Measurements from ENCODE around the gene METTL18. TPM values are rescaled to one million over a fixed set of nuclear protein-coding genes. Genes with fewer than 3 reads are reported as not detected.

Gene METTL18
- total RNA-seq, 1 donor from 2014 or later = 6.2 TPM

GRCh38 chr1:169833179-169833901 lies 38.6 kb upstream of the METTL18 start:
- H3K9me3 Mint-ChIP-seq (ENCODE audit: unreplicated experiment) = no peaks in the 10 kb centered on the region
- no peak overlapping the region for H3K27ac Mint-ChIP-seq (ENCODE audit: unreplicated experiment)
- DNase-seq (ENCODE audit: extremely low spot score, unreplicated experiment) = no peak
- H3K4me3 Mint-ChIP-seq (ENCODE audit: unreplicated experiment) = no peak overlapping the region
- no peaks in the 10 kb centered on the region for H3K27me3 Mint-ChIP-seq (ENCODE audit: unreplicated experiment)
- TF ChIP-seq, protein P1, sequence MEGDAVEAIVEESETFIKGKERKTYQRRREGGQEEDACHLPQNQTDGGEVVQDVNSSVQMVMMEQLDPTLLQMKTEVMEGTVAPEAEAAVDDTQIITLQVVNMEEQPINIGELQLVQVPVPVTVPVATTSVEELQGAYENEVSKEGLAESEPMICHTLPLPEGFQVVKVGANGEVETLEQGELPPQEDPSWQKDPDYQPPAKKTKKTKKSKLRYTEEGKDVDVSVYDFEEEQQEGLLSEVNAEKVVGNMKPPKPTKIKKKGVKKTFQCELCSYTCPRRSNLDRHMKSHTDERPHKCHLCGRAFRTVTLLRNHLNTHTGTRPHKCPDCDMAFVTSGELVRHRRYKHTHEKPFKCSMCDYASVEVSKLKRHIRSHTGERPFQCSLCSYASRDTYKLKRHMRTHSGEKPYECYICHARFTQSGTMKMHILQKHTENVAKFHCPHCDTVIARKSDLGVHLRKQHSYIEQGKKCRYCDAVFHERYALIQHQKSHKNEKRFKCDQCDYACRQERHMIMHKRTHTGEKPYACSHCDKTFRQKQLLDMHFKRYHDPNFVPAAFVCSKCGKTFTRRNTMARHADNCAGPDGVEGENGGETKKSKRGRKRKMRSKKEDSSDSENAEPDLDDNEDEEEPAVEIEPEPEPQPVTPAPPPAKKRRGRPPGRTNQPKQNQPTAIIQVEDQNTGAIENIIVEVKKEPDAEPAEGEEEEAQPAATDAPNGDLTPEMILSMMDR (IDR thresholded peaks at IDR 0.05) = no peak
- peaks cover 26% of the 10 kb centered on the region for H3K36me3 Mint-ChIP-seq (ENCODE audit: unreplicated experiment)
- peaks cover 7% of the 10 kb centered on the region for H3K4me1 Mint-ChIP-seq (ENCODE audit: unreplicated experiment)

GRCh38 chr1:169829671-169830070 lies 35.0 kb upstream of the METTL18 start:
- no peak overlapping the region for H3K27ac Mint-ChIP-seq (ENCODE audit: unreplicated experiment)
- no peaks in the 10 kb centered on the region for H3K9me3 Mint-ChIP-seq (ENCODE audit: unreplicated experiment)
- no peaks in the 10 kb centered on the region for H3K27me3 Mint-ChIP-seq (ENCODE audit: unreplicated experiment)
- TF ChIP-seq, protein P1 (IDR thresholded peaks at IDR 0.05) = no peak
- DNase-seq (ENCODE audit: extremely low spot score, unreplicated experiment) = no peak
- H3K4me3 Mint-ChIP-seq (ENCODE audit: unreplicated experiment) = no peak overlapping the region
- peaks cover 17% of the 10 kb centered on the region for H3K36me3 Mint-ChIP-seq (ENCODE audit: unreplicated experiment)
- H3K4me1 Mint-ChIP-seq (ENCODE audit: unreplicated experiment) = no peaks in the 10 kb centered on the region

DNA sequence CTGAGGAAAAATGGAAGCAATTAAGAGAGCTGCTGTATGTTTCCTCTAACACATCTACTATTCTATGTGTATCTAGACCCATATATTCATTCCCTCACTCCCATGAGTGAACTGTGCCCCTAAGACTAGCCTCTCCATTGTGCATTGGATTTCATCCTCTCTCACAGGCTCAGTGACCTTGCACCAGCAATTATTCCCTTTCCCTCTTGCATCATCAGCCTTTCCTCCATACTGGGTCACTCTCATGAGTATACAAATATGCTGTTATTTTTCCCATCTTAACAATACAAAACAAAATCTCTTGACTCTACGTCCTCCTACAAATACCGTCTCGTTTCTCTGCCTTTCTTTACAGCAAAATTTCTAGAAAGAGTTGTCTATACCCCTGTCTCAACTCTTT lies 29.4 kb upstream of the METTL18 start:
- no peak for DNase-seq (ENCODE audit: extremely low spot score, unreplicated experiment)
- H3K27ac Mint-ChIP-seq (ENCODE audit: unreplicated experiment) = no peak overlapping the region
- TF ChIP-seq, protein P1 (IDR thresholded peaks at IDR 0.05) = no peak
- H3K4me1 Mint-ChIP-seq (ENCODE audit: unreplicated experiment) = no peaks in the 10 kb centered on the region
- H3K4me3 Mint-ChIP-seq (ENCODE audit: unreplicated experiment) = no peak overlapping the region
- no peaks in the 10 kb centered on the region for H3K9me3 Mint-ChIP-seq (ENCODE audit: unreplicated experiment)
- H3K27me3 Mint-ChIP-seq (ENCODE audit: unreplicated experiment) = no peaks in the 10 kb centered on the region
- peaks cover 17% of the 10 kb centered on the region for H3K36me3 Mint-ChIP-seq (ENCODE audit: unreplicated experiment)

DNA sequence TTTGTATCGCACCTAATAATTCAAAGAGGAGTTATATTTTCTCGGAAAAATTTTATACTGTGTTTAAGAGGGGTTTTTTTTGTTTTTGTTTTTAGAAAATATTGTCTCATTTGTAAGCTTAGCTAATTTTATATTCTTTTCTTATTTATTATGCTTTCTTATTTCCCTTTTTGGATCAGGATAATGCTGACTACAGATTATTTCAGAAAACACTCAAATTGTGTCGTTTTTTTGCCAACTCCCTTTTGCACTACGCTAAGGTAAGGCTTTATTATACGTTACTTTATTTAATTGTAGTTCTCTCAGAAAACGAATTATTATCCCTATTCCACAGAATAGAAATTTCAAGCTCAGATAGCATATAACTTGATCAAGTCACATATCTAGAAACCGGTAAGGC lies 26.8 kb upstream of the METTL18 start:
- H3K9me3 Mint-ChIP-seq (ENCODE audit: unreplicated experiment) = no peaks in the 10 kb centered on the region
- DNase-seq (ENCODE audit: extremely low spot score, unreplicated experiment) = no peak
- peaks cover 19% of the 10 kb centered on the region for H3K36me3 Mint-ChIP-seq (ENCODE audit: unreplicated experiment)
- no peaks in the 10 kb centered on the region for H3K27me3 Mint-ChIP-seq (ENCODE audit: unreplicated experiment)
- no peak overlapping the region for H3K27ac Mint-ChIP-seq (ENCODE audit: unreplicated experiment)
- TF ChIP-seq, protein P1 (IDR thresholded peaks at IDR 0.05) = no peak
- no peak overlapping the region for H3K4me3 Mint-ChIP-seq (ENCODE audit: unreplicated experiment)
- no peaks in the 10 kb centered on the region for H3K4me1 Mint-ChIP-seq (ENCODE audit: unreplicated experiment)

DNA sequence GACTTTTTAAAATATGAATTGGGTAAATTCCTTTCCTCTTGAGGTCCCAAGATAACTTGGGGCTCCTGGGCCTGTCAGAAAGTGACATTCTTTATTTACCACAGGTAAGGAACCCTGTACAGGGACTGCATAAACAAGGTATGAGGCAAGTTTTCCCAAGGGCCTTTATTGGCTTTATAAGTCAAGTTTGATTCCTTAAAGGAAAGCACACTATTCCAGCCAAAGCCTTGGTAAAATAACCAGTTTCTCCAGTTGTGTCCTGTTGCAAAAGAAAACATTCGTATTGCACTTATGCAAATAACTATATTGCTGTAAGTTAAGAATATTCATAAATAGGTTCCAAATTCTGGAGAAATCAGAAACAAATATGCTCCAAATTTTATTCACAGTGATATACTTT lies 21.9 kb upstream of the METTL18 start:
- no peaks in the 10 kb centered on the region for H3K4me1 Mint-ChIP-seq (ENCODE audit: unreplicated experiment)

More for the DNA sequence above, 21.9 kb upstream of the METTL18 start:
- DNase-seq (ENCODE audit: extremely low spot score, unreplicated experiment) = no peak
- TF ChIP-seq, protein P1 (IDR thresholded peaks at IDR 0.05) = no peak
- H3K36me3 Mint-ChIP-seq (ENCODE audit: unreplicated experiment) = peaks cover 7% of the 10 kb centered on the region
- H3K4me3 Mint-ChIP-seq (ENCODE audit: unreplicated experiment) = no peak overlapping the region
- H3K9me3 Mint-ChIP-seq (ENCODE audit: unreplicated experiment) = no peaks in the 10 kb centered on the region
- no peak overlapping the region for H3K27ac Mint-ChIP-seq (ENCODE audit: unreplicated experiment)
- no peaks in the 10 kb centered on the region for H3K27me3 Mint-ChIP-seq (ENCODE audit: unreplicated experiment)

Measured in osteocyte (in vitro differentiated cells).